WTC11 (cell line): Measurements from ENCODE around the gene NUP37. TPM values are rescaled to one million over a fixed set of nuclear protein-coding genes. Genes with fewer than 3 reads are reported as not detected.

Experiments used
- ATAC-seq: fragments of 200-7000 bp; cut with Tn5 transposase; 2 replicates; pipeline ENCODE4 v1.10.0; 2021; ENCODE audit warnings: mild to moderate bottlenecking, moderate library complexity
- CTCF ChIA-PET: fragments of 300-600 bp; sonication (Branson Sonifier 250); formaldehyde crosslinking; loops from one replicate; lab custom pipeline; 2021; ENCODE audit warnings: antibody characterized with exemption; lab: Charles Lee
- POLR2A ChIA-PET: fragments of 350-600 bp; sonication (Branson Sonifier 250); formaldehyde crosslinking; loops from one replicate; lab custom pipeline; 2021; ENCODE audit warnings: antibody characterized with exemption; lab: Charles Lee
- DNase-seq: peaks from one replicate; pipeline ENCODE4 v3.0.0; 2021; ENCODE audit warnings: low spot score
- H3K27ac Mint-ChIP-seq: 2 replicates; pipeline ENCODE4 v1.8.0; 2021; ENCODE audit warnings: mixed read lengths
- H3K27me3 Mint-ChIP-seq: 2 replicates; pipeline ENCODE4 v1.8.0; 2021; ENCODE audit warnings: low read depth, mild to moderate bottlenecking, moderate library complexity, mixed read lengths
- H3K36me3 Mint-ChIP-seq: 2 replicates; pipeline ENCODE4 v1.8.0; 2021; ENCODE audit warnings: mixed read lengths
- H3K4me1 Mint-ChIP-seq: 2 replicates; pipeline ENCODE4 v1.8.0; 2022; ENCODE audit warnings: mixed read lengths
- H3K4me3 Mint-ChIP-seq: 2 replicates; pipeline ENCODE4 v1.8.0; 2021; ENCODE audit warnings: mild to moderate bottlenecking, moderate library complexity, mixed read lengths
- H3K9me3 Mint-ChIP-seq: 2 replicates; pipeline ENCODE4 v1.8.0; 2021; ENCODE audit warnings: mixed read lengths
- ETV6 ChIP-seq: sonication (generic); formaldehyde crosslinking; IDR thresholded peaks from 2 replicates; pipeline ENCODE4 v1.8.1; 2022; ENCODE audit warnings: mild to moderate bottlenecking, missing genetic modification reagents
- GTF2I ChIP-seq: fragments of 250-450 bp; sonication (Bioruptor Pico); conservative IDR thresholded peaks from 2 replicates; pipeline ENCODE4 v1.4.0; 2021; ENCODE audit warnings: mild to moderate bottlenecking
- IRF2 ChIP-seq: sonication (generic); formaldehyde crosslinking; IDR thresholded peaks from 2 replicates; pipeline ENCODE4 v1.8.0; 2022; ENCODE audit warnings: low read depth, missing genetic modification reagents, borderline replicate concordance
- JAZF1 ChIP-seq: fragments of 250-450 bp; sonication (Bioruptor Pico); IDR thresholded peaks from 2 replicates; pipeline ENCODE4 v1.9.0; 2021; ENCODE audit warnings: moderate library complexity, mild to moderate bottlenecking, inconsistent platforms
- NFE2L1 ChIP-seq: sonication (generic); formaldehyde crosslinking; IDR thresholded peaks from 2 replicates; pipeline ENCODE4 v1.8.1; 2023; ENCODE audit warnings: missing genetic modification reagents
- RELA ChIP-seq: sonication (generic); formaldehyde crosslinking; IDR thresholded peaks from 2 replicates; pipeline ENCODE4 v1.8.1; 2022; ENCODE audit warnings: missing genetic modification reagents, mild to moderate bottlenecking, borderline replicate concordance
- SMAD4 ChIP-seq: sonication (generic); formaldehyde crosslinking; IDR thresholded peaks from 2 replicates; pipeline ENCODE4 v1.8.0; 2022; ENCODE audit warnings: mild to moderate bottlenecking, missing genetic modification reagents
- SOX15 ChIP-seq: fragments of 250-450 bp; sonication (Bioruptor Pico); IDR thresholded peaks from 2 replicates; pipeline ENCODE4 v1.9.0; 2021; ENCODE audit warnings: mild to moderate bottlenecking
- ZNF317 ChIP-seq: sonication (generic); formaldehyde crosslinking; IDR thresholded peaks from 2 replicates; pipeline ENCODE4 v1.8.1; 2023; ENCODE audit warnings: low read depth, mild to moderate bottlenecking, moderate library complexity, missing genetic modification reagents, borderline replicate concordance
- ZNF416 ChIP-seq: fragments of 250-450 bp; sonication (Bioruptor Pico); IDR thresholded peaks from 2 replicates; pipeline ENCODE4 v1.9.0; 2021; ENCODE audit warnings: mild to moderate bottlenecking, inconsistent platforms
- ZNF671 ChIP-seq: fragments of 250-450 bp; sonication (Bioruptor Pico); IDR thresholded peaks from 2 replicates; pipeline ENCODE4 v1.8.0; 2021; ENCODE audit warnings: mild to moderate bottlenecking
- total RNA-seq: library from RNA; stranded (reverse); gene quantifications from 3 replicates; pipeline ENCODE4 v1.2.3, GENCODE V29; 2021
- TF ChIP-seq, protein P1 (sequence below): fragments of 250-450 bp; sonication (Bioruptor Pico); IDR thresholded peaks from 2 replicates; pipeline ENCODE4 v1.8.0; 2021; ENCODE audit warnings: mild to moderate bottlenecking
- TF ChIP-seq, protein P2 (sequence below): fragments of 250-450 bp; sonication (Bioruptor Pico); IDR thresholded peaks from 2 replicates; pipeline ENCODE4 v1.9.0; 2021; ENCODE audit warnings: moderate library complexity, mild to moderate bottlenecking, inconsistent platforms, borderline replicate concordance
- TF ChIP-seq, protein P3 (sequence below): fragments of 250-450 bp; sonication (Bioruptor Pico); IDR thresholded peaks from 2 replicates; pipeline ENCODE4 v1.9.0; 2021; ENCODE audit warnings: mild to moderate bottlenecking
- TF ChIP-seq, protein P4 (sequence below): sonication (generic); formaldehyde crosslinking; IDR thresholded peaks from 2 replicates; pipeline ENCODE4 v1.8.1; 2023; ENCODE audit warnings: mild to moderate bottlenecking, missing genetic modification reagents, borderline replicate concordance
- TF ChIP-seq, protein P5 (sequence below): sonication (generic); formaldehyde crosslinking; IDR thresholded peaks from 2 replicates; pipeline ENCODE4 v1.8.0; 2023; ENCODE audit warnings: missing genetic modification reagents, mild to moderate bottlenecking, borderline replicate concordance

The NUP37 gene
- total RNA-seq, 1 experiment from 2014 or later: 58.4 TPM

DNA sequence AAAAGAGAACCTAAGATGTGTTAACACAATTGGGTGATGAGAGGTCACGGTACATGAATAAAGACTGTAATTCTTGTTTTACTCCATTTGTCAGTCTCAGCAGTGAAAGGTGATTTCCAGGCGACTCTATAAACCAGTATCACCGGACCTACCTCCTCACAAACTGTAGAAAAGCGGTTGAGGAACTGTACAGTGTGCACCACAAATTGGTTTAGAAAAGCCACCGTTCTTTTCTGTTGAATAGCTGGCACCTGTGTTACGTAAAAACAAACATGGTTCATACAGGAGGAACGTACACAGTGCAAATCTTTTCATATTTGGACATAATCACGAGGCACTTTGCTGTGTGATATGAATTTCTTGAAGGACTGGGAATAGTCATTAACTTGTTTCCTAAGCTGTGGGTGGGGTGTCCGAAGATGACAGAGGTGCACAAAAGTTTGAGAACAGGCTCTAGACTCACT lies 58.8 kb downstream of the NUP37 start:
- ATAC-seq: no peak
- H3K4me3 Mint-ChIP-seq: peak overlapping the region; percentile 95

More for the DNA sequence above, 58.8 kb downstream of the NUP37 start:
- ChIA-PET POLR2A (no interaction called here), CTCF (interaction anchor here (1.0 kb wide), 1 partner anchor 121 kb away, joined by 3 read pairs; no protein-coding TSS in a partner anchor)
- Mint-ChIP-seq H3K36me3 (no peaks in the 10 kb centered on the region), H3K9me3 (peaks cover 8% of the 10 kb centered on the region; the same call in 1 of the 2 replicates), H3K27me3 (no peaks in the 10 kb centered on the region; the same call in 1 of the 2 replicates), H3K4me1 (peaks cover 6% of the 10 kb centered on the region), H3K27ac (peak overlapping the region; percentile 57)
- TF ChIP-seq NFE2L1 (no peak), ZNF671 (CRISPR knock-in tag) (no peak), ZNF416 (CRISPR knock-in tag) (no peak), GTF2I (CRISPR knock-in tag) (no peak), SMAD4 (CRISPR knock-in tag) (no peak), ETV6 (CRISPR knock-in tag) (no peak), ZNF317 (CRISPR knock-in tag) (no peak), IRF2 (CRISPR knock-in tag) (no peak), SOX15 (no peak), RELA (CRISPR knock-in tag) (no peak), JAZF1 (CRISPR knock-in tag) (no peak)
- TF ChIP-seq, protein P1, sequence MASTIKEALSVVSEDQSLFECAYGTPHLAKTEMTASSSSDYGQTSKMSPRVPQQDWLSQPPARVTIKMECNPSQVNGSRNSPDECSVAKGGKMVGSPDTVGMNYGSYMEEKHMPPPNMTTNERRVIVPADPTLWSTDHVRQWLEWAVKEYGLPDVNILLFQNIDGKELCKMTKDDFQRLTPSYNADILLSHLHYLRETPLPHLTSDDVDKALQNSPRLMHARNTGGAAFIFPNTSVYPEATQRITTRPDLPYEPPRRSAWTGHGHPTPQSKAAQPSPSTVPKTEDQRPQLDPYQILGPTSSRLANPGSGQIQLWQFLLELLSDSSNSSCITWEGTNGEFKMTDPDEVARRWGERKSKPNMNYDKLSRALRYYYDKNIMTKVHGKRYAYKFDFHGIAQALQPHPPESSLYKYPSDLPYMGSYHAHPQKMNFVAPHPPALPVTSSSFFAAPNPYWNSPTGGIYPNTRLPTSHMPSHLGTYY (CRISPR knock-in tag): no peak
- TF ChIP-seq, protein P2, sequence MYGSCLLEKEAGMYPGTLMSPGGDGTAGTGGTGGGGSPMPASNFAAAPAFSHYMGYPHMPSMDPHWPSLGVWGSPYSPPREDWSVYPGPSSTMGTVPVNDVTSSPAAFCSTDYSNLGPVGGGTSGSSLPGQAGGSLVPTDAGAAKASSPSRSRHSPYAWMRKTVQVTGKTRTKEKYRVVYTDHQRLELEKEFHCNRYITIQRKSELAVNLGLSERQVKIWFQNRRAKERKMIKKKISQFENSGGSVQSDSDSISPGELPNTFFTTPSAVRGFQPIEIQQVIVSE (CRISPR knock-in tag): no peak
- TF ChIP-seq, protein P3, sequence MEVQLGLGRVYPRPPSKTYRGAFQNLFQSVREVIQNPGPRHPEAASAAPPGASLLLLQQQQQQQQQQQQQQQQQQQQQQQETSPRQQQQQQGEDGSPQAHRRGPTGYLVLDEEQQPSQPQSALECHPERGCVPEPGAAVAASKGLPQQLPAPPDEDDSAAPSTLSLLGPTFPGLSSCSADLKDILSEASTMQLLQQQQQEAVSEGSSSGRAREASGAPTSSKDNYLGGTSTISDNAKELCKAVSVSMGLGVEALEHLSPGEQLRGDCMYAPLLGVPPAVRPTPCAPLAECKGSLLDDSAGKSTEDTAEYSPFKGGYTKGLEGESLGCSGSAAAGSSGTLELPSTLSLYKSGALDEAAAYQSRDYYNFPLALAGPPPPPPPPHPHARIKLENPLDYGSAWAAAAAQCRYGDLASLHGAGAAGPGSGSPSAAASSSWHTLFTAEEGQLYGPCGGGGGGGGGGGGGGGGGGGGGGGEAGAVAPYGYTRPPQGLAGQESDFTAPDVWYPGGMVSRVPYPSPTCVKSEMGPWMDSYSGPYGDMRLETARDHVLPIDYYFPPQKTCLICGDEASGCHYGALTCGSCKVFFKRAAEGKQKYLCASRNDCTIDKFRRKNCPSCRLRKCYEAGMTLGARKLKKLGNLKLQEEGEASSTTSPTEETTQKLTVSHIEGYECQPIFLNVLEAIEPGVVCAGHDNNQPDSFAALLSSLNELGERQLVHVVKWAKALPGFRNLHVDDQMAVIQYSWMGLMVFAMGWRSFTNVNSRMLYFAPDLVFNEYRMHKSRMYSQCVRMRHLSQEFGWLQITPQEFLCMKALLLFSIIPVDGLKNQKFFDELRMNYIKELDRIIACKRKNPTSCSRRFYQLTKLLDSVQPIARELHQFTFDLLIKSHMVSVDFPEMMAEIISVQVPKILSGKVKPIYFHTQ (CRISPR knock-in tag): no peak
- TF ChIP-seq, protein P4, sequence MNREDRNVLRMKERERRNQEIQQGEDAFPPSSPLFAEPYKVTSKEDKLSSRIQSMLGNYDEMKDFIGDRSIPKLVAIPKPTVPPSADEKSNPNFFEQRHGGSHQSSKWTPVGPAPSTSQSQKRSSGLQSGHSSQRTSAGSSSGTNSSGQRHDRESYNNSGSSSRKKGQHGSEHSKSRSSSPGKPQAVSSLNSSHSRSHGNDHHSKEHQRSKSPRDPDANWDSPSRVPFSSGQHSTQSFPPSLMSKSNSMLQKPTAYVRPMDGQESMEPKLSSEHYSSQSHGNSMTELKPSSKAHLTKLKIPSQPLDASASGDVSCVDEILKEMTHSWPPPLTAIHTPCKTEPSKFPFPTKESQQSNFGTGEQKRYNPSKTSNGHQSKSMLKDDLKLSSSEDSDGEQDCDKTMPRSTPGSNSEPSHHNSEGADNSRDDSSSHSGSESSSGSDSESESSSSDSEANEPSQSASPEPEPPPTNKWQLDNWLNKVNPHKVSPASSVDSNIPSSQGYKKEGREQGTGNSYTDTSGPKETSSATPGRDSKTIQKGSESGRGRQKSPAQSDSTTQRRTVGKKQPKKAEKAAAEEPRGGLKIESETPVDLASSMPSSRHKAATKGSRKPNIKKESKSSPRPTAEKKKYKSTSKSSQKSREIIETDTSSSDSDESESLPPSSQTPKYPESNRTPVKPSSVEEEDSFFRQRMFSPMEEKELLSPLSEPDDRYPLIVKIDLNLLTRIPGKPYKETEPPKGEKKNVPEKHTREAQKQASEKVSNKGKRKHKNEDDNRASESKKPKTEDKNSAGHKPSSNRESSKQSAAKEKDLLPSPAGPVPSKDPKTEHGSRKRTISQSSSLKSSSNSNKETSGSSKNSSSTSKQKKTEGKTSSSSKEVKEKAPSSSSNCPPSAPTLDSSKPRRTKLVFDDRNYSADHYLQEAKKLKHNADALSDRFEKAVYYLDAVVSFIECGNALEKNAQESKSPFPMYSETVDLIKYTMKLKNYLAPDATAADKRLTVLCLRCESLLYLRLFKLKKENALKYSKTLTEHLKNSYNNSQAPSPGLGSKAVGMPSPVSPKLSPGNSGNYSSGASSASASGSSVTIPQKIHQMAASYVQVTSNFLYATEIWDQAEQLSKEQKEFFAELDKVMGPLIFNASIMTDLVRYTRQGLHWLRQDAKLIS: no peak
- TF ChIP-seq, protein P5, sequence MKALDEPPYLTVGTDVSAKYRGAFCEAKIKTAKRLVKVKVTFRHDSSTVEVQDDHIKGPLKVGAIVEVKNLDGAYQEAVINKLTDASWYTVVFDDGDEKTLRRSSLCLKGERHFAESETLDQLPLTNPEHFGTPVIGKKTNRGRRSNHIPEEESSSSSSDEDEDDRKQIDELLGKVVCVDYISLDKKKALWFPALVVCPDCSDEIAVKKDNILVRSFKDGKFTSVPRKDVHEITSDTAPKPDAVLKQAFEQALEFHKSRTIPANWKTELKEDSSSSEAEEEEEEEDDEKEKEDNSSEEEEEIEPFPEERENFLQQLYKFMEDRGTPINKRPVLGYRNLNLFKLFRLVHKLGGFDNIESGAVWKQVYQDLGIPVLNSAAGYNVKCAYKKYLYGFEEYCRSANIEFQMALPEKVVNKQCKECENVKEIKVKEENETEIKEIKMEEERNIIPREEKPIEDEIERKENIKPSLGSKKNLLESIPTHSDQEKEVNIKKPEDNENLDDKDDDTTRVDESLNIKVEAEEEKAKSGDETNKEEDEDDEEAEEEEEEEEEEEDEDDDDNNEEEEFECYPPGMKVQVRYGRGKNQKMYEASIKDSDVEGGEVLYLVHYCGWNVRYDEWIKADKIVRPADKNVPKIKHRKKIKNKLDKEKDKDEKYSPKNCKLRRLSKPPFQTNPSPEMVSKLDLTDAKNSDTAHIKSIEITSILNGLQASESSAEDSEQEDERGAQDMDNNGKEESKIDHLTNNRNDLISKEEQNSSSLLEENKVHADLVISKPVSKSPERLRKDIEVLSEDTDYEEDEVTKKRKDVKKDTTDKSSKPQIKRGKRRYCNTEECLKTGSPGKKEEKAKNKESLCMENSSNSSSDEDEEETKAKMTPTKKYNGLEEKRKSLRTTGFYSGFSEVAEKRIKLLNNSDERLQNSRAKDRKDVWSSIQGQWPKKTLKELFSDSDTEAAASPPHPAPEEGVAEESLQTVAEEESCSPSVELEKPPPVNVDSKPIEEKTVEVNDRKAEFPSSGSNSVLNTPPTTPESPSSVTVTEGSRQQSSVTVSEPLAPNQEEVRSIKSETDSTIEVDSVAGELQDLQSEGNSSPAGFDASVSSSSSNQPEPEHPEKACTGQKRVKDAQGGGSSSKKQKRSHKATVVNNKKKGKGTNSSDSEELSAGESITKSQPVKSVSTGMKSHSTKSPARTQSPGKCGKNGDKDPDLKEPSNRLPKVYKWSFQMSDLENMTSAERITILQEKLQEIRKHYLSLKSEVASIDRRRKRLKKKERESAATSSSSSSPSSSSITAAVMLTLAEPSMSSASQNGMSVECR: no peak
- no peak for DNase-seq
